ENCODE measurements around the gene CCDC33.

GRCh38 chr15:74322558-74323180, 86.5 kb downstream of the CCDC33 start:
- TF ChIP-seq CTCF (IDR thresholded peaks at IDR 0.05) (peak in 5 of 6 experiments; percentile 65 to 85 (median 74)), POLR2A (IDR thresholded peaks at IDR 0.05) (no peak)
